Measurements from ENCODE around the gene RASL11A.
"Not testable (repeated sequence)": the region's sequence is repeated elsewhere in the genome, so short reads cannot be mapped to it uniquely, and the experiment has no call there.

The RASL11A gene

DNA sequence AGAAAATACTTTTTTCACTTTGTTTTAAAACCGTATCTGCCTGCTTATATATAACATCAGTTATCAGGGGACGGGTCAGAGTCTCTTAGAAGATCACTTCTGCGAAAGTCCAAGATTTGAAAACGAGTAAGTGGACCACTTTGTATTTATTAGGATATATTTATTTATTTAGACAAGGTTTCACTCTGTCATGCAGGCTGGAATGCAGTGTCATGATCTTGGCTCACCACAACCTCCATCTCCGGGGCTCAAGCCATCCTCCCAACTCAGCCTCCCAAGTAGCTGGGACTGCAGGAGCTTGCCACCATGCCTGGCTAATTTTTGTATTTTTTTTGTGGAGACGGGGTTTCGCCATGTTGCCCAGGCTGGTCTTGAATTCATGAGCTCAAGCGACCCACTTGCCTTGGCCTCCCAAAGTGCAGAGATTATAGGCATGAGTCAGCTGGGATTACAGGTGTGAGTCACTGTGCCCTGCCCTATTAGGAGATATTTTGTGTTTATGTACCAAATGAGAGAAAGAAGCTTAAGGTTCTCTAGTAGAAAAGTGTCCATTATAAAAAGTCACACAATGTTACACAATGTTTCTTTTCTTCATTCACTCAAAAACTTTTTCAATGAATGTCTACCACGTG lies 39.5 kb downstream of the RASL11A start:
- H3K9me3 ChIP-seq (ENCODE audit: control insufficient read depth, low read length), result no peaks in the 10 kb centered on the region
- no peak overlapping the region for H3K4me3 ChIP-seq (ENCODE audit: insufficient read depth, low read depth, low read length)
- 77 to 87% methylated on average over 7 to 9 of the region's 9 CpGs for WGBS, 2 experiments
- no peaks in the 10 kb centered on the region for H3K36me3 ChIP-seq (ENCODE audit: control insufficient read depth, insufficient read depth, low read length)
- H3K27ac ChIP-seq (ENCODE audit: insufficient read depth, low read depth, low read length, poor library complexity, severe bottlenecking), result no peak overlapping the region
- H3K4me1 ChIP-seq (ENCODE audit: control insufficient read depth, insufficient read depth, low read length), result no peaks in the 10 kb centered on the region
- H3K27me3 ChIP-seq (ENCODE audit: control insufficient read depth, insufficient read depth, low read length, poor library complexity, severe bottlenecking), result no peaks in the 10 kb centered on the region

DNA sequence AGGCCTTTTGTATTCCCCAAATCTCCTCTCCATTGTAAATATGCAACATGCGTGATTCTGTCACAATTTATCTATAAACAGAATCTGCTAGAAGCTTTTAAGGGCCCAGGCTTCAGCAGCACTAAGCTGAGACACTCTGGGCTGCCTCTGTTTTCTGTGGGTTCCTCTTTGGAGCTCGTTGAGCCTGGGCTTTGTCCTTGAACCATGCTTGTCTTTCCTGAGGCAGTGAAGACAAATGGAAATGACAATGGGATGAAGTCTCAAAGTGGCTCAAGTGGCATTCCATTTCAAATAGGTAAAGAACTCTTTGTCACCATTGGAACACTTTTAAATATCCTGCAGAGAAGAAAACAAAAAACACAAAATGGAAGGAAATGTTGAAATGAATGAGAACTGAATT lies 40.3 kb downstream of the RASL11A start:
- H3K9me3 ChIP-seq (ENCODE audit: control insufficient read depth, low read length), result no peaks in the 10 kb centered on the region
- 64% methylated on average over 2 of the region's 2 CpGs for WGBS, 2 experiments
- no peaks in the 10 kb centered on the region for H3K27me3 ChIP-seq (ENCODE audit: control insufficient read depth, insufficient read depth, low read length, poor library complexity, severe bottlenecking)
- H3K4me3 ChIP-seq (ENCODE audit: insufficient read depth, low read depth, low read length), result no peak overlapping the region
- H3K4me1 ChIP-seq (ENCODE audit: control insufficient read depth, insufficient read depth, low read length), result no peaks in the 10 kb centered on the region
- H3K36me3 ChIP-seq (ENCODE audit: control insufficient read depth, insufficient read depth, low read length), result no peaks in the 10 kb centered on the region
- no peak overlapping the region for H3K27ac ChIP-seq (ENCODE audit: insufficient read depth, low read depth, low read length, poor library complexity, severe bottlenecking)

DNA sequence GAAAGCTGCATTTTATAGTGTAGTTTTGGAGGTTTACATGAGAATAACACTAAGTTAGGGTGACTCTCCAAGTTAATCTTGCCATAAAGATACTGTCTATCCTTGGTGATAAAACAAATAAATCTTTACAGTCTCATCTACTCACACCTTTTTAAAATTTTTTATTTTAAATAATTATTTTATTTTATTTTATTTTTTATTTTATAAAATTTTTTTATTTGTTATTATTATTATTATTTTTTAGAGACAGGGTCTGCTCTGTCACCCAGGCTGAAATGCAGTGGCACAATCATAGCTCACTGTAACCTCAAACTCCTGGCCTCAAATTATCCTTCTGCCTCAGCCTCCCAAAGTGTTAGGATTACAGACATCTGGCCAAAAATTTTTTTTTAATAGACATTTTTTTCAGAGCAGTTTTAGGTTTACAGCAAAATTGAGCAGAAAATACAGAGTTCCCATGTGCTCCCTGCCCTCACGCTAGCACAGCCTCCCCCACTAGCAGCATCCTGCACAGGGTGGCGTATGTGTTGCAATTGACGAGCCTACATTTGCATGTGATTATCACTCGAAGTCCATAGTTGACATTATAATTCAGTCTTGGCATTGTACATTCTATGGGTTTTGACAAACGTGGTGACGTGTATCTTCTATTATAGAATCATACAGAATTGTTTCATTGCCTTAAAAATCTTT lies 41.0 kb downstream of the RASL11A start:
- no peaks in the 10 kb centered on the region for H3K4me1 ChIP-seq (ENCODE audit: control insufficient read depth, insufficient read depth, low read length)
- 81 to 89% methylated on average over 6 of the region's 6 CpGs for WGBS, 2 experiments

DNA sequence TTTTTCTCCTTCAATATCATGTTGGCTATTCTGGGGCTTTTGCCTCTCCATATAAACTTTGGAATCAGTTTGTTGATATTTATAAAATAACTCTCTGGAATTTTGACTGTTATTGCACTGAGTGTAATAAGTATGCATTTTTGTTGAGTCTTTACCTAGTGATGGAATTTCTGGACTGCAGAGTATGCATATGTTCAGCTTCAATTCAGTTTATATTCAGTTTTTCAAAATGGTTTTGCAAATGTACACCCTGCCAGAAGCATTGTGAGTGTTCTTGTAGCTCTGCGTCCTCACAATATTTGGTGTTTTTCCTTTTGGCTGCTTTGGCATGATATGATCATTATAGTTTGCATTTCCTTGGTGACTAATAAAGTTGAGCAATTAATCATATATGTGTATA lies 43.1 kb downstream of the RASL11A start:
- Histone ChIP-seq H3K27ac (ENCODE audit: insufficient read depth, low read depth, low read length, poor library complexity, severe bottlenecking) (no peak overlapping the region), H3K9me3 (ENCODE audit: control insufficient read depth, low read length) (no peaks in the 10 kb centered on the region), H3K36me3 (ENCODE audit: control insufficient read depth, insufficient read depth, low read length) (no peaks in the 10 kb centered on the region), H3K4me3 (ENCODE audit: insufficient read depth, low read depth, low read length) (no peak overlapping the region), H3K27me3 (ENCODE audit: control insufficient read depth, insufficient read depth, low read length, poor library complexity, severe bottlenecking) (no peaks in the 10 kb centered on the region), H3K4me1 (ENCODE audit: control insufficient read depth, insufficient read depth, low read length) (no peaks in the 10 kb centered on the region)
- WGBS, 2 experiments, result 94 to 100% methylated on average over 1 of the region's 1 CpG

More for the DNA sequence above, 41.0 kb downstream of the RASL11A start:
- H3K27me3 ChIP-seq (ENCODE audit: control insufficient read depth, insufficient read depth, low read length, poor library complexity, severe bottlenecking), result no peaks in the 10 kb centered on the region
- no peaks in the 10 kb centered on the region for H3K36me3 ChIP-seq (ENCODE audit: control insufficient read depth, insufficient read depth, low read length)
- H3K27ac ChIP-seq (ENCODE audit: insufficient read depth, low read depth, low read length, poor library complexity, severe bottlenecking), result no peak overlapping the region
- H3K4me3 ChIP-seq (ENCODE audit: insufficient read depth, low read depth, low read length), result no peak overlapping the region
- H3K9me3 ChIP-seq (ENCODE audit: control insufficient read depth, low read length), result no peaks in the 10 kb centered on the region

DNA sequence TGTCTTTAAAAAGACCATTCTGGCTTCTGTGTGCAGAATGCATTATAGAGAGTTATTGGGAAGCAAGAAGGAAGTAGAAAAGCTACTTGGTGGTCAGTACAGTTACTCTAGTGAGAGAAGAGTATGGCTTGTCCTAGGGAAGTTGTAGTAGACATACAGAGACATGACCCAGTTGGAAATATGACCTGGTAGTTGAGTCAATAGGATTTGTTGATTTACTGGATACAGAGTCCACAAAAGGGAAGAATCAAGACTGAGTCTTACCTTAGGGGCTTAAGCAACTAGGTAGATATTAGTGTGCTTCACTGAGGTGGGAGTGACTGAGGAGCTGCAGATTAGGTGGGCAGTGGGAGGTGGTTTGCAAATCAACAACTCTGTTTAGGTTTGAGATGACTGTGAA lies 48.8 kb downstream of the RASL11A start:
- Histone ChIP-seq H3K4me1 (ENCODE audit: control insufficient read depth, insufficient read depth, low read length) (no peaks in the 10 kb centered on the region), H3K27me3 (ENCODE audit: control insufficient read depth, insufficient read depth, low read length, poor library complexity, severe bottlenecking) (no peaks in the 10 kb centered on the region), H3K9me3 (ENCODE audit: control insufficient read depth, low read length) (no peaks in the 10 kb centered on the region), H3K36me3 (ENCODE audit: control insufficient read depth, insufficient read depth, low read length) (no peaks in the 10 kb centered on the region), H3K4me3 (ENCODE audit: insufficient read depth, low read depth, low read length) (no peak overlapping the region), H3K27ac (ENCODE audit: insufficient read depth, low read depth, low read length, poor library complexity, severe bottlenecking) (no peak overlapping the region)

DNA sequence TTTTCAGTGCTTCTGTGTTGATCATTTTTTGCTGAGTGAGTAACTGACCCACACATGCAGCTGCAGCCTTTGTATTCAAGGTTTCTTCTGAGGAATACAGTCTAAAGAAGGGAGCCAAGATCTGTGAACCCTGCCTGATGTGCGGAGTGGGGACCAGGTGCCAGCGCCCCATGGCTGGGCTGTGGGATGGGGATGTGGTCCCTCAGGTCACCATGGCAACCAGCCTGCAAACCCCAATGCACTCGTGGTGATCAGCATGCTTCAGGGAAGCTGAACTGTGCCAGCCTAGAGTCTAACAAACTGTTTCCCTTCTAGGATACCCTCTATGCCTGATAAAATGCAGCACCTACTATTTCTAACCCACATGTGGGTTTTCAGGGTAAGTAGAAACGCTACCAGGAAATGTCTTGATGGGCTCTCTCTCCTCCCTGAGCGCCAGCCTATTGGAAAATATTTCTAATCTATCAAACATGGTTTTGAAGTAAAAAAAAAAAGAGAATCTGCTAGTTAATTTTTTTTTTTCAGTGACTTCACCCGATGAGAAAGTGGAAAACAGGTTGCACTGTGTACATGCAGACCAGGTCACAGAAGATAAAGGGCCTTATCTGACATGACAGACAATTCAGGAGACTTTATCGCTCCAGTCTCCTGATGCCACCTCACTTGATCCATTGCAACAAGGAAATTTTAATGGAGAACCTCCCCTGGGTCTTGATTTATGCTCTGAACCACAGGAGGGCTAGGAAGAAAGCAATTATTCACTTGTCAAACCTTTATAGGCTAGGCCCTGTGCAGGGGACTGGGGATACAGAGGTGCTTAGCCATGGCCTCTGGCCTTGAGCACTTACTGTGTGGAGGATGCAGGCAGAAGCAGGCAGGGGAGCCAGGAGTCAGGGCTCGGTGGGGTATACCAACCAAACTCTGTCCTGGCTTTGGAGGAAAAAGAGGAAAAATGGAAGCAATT lies 51.1 kb downstream of the RASL11A start:
- 89 to 90% methylated on average over 6 to 8 of the region's 8 CpGs for WGBS, 2 experiments
- Histone ChIP-seq H3K27me3 (ENCODE audit: control insufficient read depth, insufficient read depth, low read length, poor library complexity, severe bottlenecking) (no peaks in the 10 kb centered on the region), H3K9me3 (ENCODE audit: control insufficient read depth, low read length) (no peaks in the 10 kb centered on the region), H3K36me3 (ENCODE audit: control insufficient read depth, insufficient read depth, low read length) (no peaks in the 10 kb centered on the region), H3K27ac (ENCODE audit: insufficient read depth, low read depth, low read length, poor library complexity, severe bottlenecking) (no peak overlapping the region), H3K4me1 (ENCODE audit: control insufficient read depth, insufficient read depth, low read length) (no peaks in the 10 kb centered on the region), H3K4me3 (ENCODE audit: insufficient read depth, low read depth, low read length) (no peak overlapping the region)

DNA sequence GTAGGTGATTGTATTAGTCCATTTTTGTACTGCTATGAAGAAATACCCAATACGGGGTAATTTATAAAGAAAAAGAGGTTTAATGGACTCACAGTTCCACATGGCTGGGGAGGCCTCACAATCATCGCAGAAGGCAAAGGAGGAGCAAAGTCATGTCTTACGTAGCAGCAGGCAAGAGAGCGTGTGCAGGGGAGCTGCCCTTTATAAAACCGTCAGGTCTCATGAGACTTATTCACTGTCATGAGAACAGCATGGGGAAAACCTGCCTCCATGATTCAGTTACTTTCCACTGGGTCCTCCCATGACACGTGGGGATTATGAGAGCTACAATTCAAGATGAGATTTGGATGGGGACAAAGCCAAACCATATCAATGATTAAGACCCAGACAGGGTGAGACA lies 51.8 kb downstream of the RASL11A start:
- WGBS, 2 experiments, result 92 to 93% methylated on average over 6 of the region's 6 CpGs
- H3K9me3 ChIP-seq (ENCODE audit: control insufficient read depth, low read length); H3K27ac ChIP-seq (ENCODE audit: insufficient read depth, low read depth, low read length, poor library complexity, severe bottlenecking); H3K4me3 ChIP-seq (ENCODE audit: insufficient read depth, low read depth, low read length); H3K4me1 ChIP-seq (ENCODE audit: control insufficient read depth, insufficient read depth, low read length); H3K36me3 ChIP-seq (ENCODE audit: control insufficient read depth, insufficient read depth, low read length); H3K27me3 ChIP-seq (ENCODE audit: control insufficient read depth, insufficient read depth, low read length, poor library complexity, severe bottlenecking): not testable (repeated sequence)

All from ectodermal cell (in vitro differentiated cells).